HEK293 (cell line): ENCODE measurements around the gene GLRX.
"Not testable (repeated sequence)": the region's sequence is repeated elsewhere in the genome, so short reads cannot be mapped to it uniquely, and the experiment has no call there.

ENCODE experiments used
- CTCF ChIA-PET: fragments of 350-600 bp; formaldehyde crosslinking; extraction: SDS; loops from one replicate; lab custom pipeline; 2021; ENCODE audit warnings: antibody characterized with exemption; lab: Yijun Ruan, JAX
- POLR2A ChIA-PET: fragments of 300-600 bp; formaldehyde crosslinking; extraction: SDS; loops from one replicate; lab custom pipeline; 2020; ENCODE audit warnings: antibody characterized with exemption, inconsistent platforms; lab: Yijun Ruan, JAX
- H3K27ac ChIP-seq: fragments of 200-500 bp; sonication (Bioruptor generic); 2 replicates; pipeline ENCODE4 v1.5.1; 2014; ENCODE audit warnings: low read depth, low read length, control low read depth, inconsistent platforms; ENCODE audit errors: extremely low read depth
- H3K36me3 ChIP-seq, 2 experiments: fragments of 200-500 bp in 1 of 2; sonication (Bioruptor generic) in 1 of 2; 1 replicate in 1 of 2; 2 replicates in 1 of 2; pipeline ENCODE4 v1.5.1; 2014 to 2017; ENCODE audit warnings: inconsistent platforms in 2 of 2, low read length in 2 of 2; ENCODE audit not compliant: control insufficient read depth in 2 of 2, insufficient read depth in 1 of 2
- H3K4me1 ChIP-seq: fragments of 200-500 bp; sonication (Bioruptor generic); 2 replicates; pipeline ENCODE4 v1.5.1; 2014; ENCODE audit warnings: mild to moderate bottlenecking, low read length, inconsistent platforms; ENCODE audit not compliant: control insufficient read depth, insufficient read depth
- H3K4me3 ChIP-seq: 2 replicates; pipeline ENCODE4 v1.5.1; 2011; ENCODE audit warnings: low read depth, mild to moderate bottlenecking, control low read depth, low read length, moderate library complexity
- H3K9me3 ChIP-seq: fragments of 200-500 bp; sonication (Bioruptor generic); 2 replicates; pipeline ENCODE4 v1.5.1; 2014; ENCODE audit warnings: low read depth, low read length, inconsistent platforms; ENCODE audit not compliant: control insufficient read depth, insufficient read depth
- EGR2 ChIP-seq: fragments of 450-650 bp; formaldehyde crosslinking; IDR thresholded peaks from 2 replicates; pipeline ENCODE4 v1.5.1; 2016; ENCODE audit warnings: low read depth, missing biosample characterization, missing genetic modification characterization
- SCRT1 ChIP-seq: fragments of 450-650 bp; formaldehyde crosslinking; IDR thresholded peaks from 2 replicates; pipeline ENCODE4 v1.5.1; 2016; ENCODE audit warnings: missing biosample characterization, missing genetic modification characterization, borderline replicate concordance
- ZBTB10 ChIP-seq: fragments of 450-650 bp; formaldehyde crosslinking; IDR thresholded peaks from 2 replicates; pipeline ENCODE4 v1.5.1; 2016; ENCODE audit warnings: missing biosample characterization, missing genetic modification characterization
- ZBTB21 ChIP-seq: fragments of 450-650 bp; formaldehyde crosslinking; IDR thresholded peaks from 2 replicates; pipeline ENCODE4 v1.5.1; 2017; ENCODE audit warnings: missing biosample characterization, missing genetic modification characterization
- ZBTB8A ChIP-seq: fragments of 450-650 bp; formaldehyde crosslinking; IDR thresholded peaks from 2 replicates; pipeline ENCODE4 v1.5.1; 2016; ENCODE audit warnings: missing biosample characterization, missing genetic modification characterization
- ZFHX2 ChIP-seq: fragments of 450-650 bp; formaldehyde crosslinking; conservative IDR thresholded peaks from 2 replicates; pipeline ENCODE4 v1.5.1; 2016; ENCODE audit warnings: missing biosample characterization, missing genetic modification characterization
- ZIC2 ChIP-seq: fragments of 450-650 bp; formaldehyde crosslinking; IDR thresholded peaks from 2 replicates; pipeline ENCODE4 v1.5.1; 2016; ENCODE audit warnings: missing biosample characterization, missing genetic modification characterization
- ZNF114 ChIP-seq: fragments of 450-650 bp; formaldehyde crosslinking; IDR thresholded peaks from 2 replicates; pipeline ENCODE4 v1.5.0; 2017; ENCODE audit warnings: missing biosample characterization, missing genetic modification characterization
- ZNF223 ChIP-seq: fragments of 450-650 bp; formaldehyde crosslinking; IDR thresholded peaks from 2 replicates; pipeline ENCODE4 v1.5.1; 2016; ENCODE audit warnings: missing biosample characterization, missing genetic modification characterization
- ZNF280C ChIP-seq: fragments of 450-650 bp; formaldehyde crosslinking; IDR thresholded peaks from 2 replicates; pipeline ENCODE4 v1.5.1; 2016; ENCODE audit warnings: missing biosample characterization, missing genetic modification characterization
- ZNF280D ChIP-seq: fragments of 450-650 bp; formaldehyde crosslinking; IDR thresholded peaks from 2 replicates; pipeline ENCODE4 v1.5.1; 2016; ENCODE audit warnings: missing biosample characterization, missing genetic modification characterization
- ZNF335 ChIP-seq: fragments of 450-650 bp; formaldehyde crosslinking; conservative IDR thresholded peaks from 2 replicates; pipeline ENCODE4 v1.5.1; 2016; ENCODE audit warnings: missing biosample characterization, missing genetic modification characterization
- ZNF350 ChIP-seq: fragments of 450-650 bp; formaldehyde crosslinking; IDR thresholded peaks from 2 replicates; pipeline ENCODE4 v1.5.0; 2017; ENCODE audit warnings: missing biosample characterization, mild to moderate bottlenecking, missing genetic modification characterization
- ZNF580 ChIP-seq: fragments of 450-650 bp; formaldehyde crosslinking; IDR thresholded peaks from 2 replicates; pipeline ENCODE4 v1.5.1; 2016; ENCODE audit warnings: missing biosample characterization, missing genetic modification characterization
- ZNF621 ChIP-seq: fragments of 450-650 bp; formaldehyde crosslinking; IDR thresholded peaks from 2 replicates; pipeline ENCODE4 v1.5.1; 2017; ENCODE audit warnings: missing biosample characterization, missing genetic modification characterization
- ZNF645 ChIP-seq: fragments of 450-650 bp; formaldehyde crosslinking; IDR thresholded peaks from 2 replicates; pipeline ENCODE4; 2016; ENCODE audit warnings: missing biosample characterization, missing genetic modification characterization
- ZNF768 ChIP-seq: fragments of 450-650 bp; formaldehyde crosslinking; IDR thresholded peaks from 2 replicates; pipeline ENCODE4 v1.5.1; 2018; ENCODE audit warnings: missing biosample characterization, mild to moderate bottlenecking, missing genetic modification characterization

GLRX gene

GRCh38 chr5:95813035-95813434, 9.5 kb downstream of the GLRX start:
- H3K36me3 ChIP-seq, result peaks cover 0 to 32% of the 10 kb centered on the region in 2 experiments; a peak in 1 of 3 replicates
- POLR2A ChIA-PET, H3K27ac ChIP-seq, H3K9me3 ChIP-seq, H3K4me3 ChIP-seq, H3K4me1 ChIP-seq: not testable (repeated sequence)
- CTCF ChIA-PET, result interaction anchor here (1.0 kb wide), 1 partner anchor 32 kb away, joined by 3 read pairs; no protein-coding TSS in a partner anchor

GRCh38 chr5:95812074-95812471, 10.5 kb downstream of the GLRX start:
- peaks cover 6% of the 10 kb centered on the region; the same call in 1 of the 2 replicates for H3K4me1 ChIP-seq
- no peak overlapping the region for H3K4me3 ChIP-seq
- no peaks in the 10 kb centered on the region for H3K9me3 ChIP-seq
- no peak overlapping the region for H3K27ac ChIP-seq
- peak; percentile 62; the same call in 1 of the 2 replicates for TF ChIP-seq ZFHX2 (tag by site-specific recombination)
- no peak for TF ChIP-seq ZNF280D
- TF ChIP-seq ZNF768 (tag by site-specific recombination), result no peak
- no peak for TF ChIP-seq ZBTB10 (tag by site-specific recombination)
- TF ChIP-seq ZNF223 (tag by site-specific recombination), result no peak
- TF ChIP-seq ZNF280C, result no peak
- no peak for TF ChIP-seq ZNF580 (tag by site-specific recombination)
- no peak for TF ChIP-seq ZNF645 (tag by site-specific recombination)
- no peak for TF ChIP-seq SCRT1
- no peak for TF ChIP-seq ZNF621
- no peak for TF ChIP-seq ZNF335 (tag by site-specific recombination)
- TF ChIP-seq ZBTB8A (tag by site-specific recombination), result no peak
- TF ChIP-seq ZNF350 (tag by site-specific recombination), result no peak
- TF ChIP-seq ZBTB21, result no peak
- no peak for TF ChIP-seq ZNF114
- 0 out of 2 replicates have a peak, but pooled peaks have one; percentile 7 for TF ChIP-seq ZIC2 (tag by site-specific recombination)
- 0 out of 2 replicates have a peak, but pooled peaks have one; percentile 32 for TF ChIP-seq EGR2 (tag by site-specific recombination)
- POLR2A ChIA-PET, result no interaction called here
- CTCF ChIA-PET, result interaction anchor here (1.0 kb wide), 1 partner anchor 31 kb away, joined by 3 read pairs; no protein-coding TSS in a partner anchor
- peaks cover 0 to 28% of the 10 kb centered on the region in 2 experiments; a peak in 1 of 3 replicates for H3K36me3 ChIP-seq

- POLR2A ChIA-PET, CTCF ChIA-PET, H3K4me1 ChIP-seq, H3K9me3 ChIP-seq, H3K4me3 ChIP-seq, H3K27ac ChIP-seq: not testable (repeated sequence)
- peaks cover 0 to 23% of the 10 kb centered on the region in 2 experiments; a peak in 1 of 3 replicates for H3K36me3 ChIP-seq
Measured at GRCh38 chr5:95811461-95812073, 11.0 kb downstream of the GLRX start.

GRCh38 chr5:95811126-95811423, 11.5 kb downstream of the GLRX start:
- H3K4me3 ChIP-seq, POLR2A ChIA-PET, CTCF ChIA-PET, H3K27ac ChIP-seq, H3K9me3 ChIP-seq, H3K4me1 ChIP-seq: not testable (repeated sequence)
- peaks cover 0 to 18% of the 10 kb centered on the region in 2 experiments; a peak in 1 of 3 replicates for H3K36me3 ChIP-seq
